Daoy (cell line): Measurements from ENCODE around the gene NSUN2. TPM values are rescaled to one million over a fixed set of nuclear protein-coding genes. Genes with fewer than 3 reads are reported as not detected.

ENCODE experiments used
- DNase-seq: peaks from one replicate; pipeline ENCODE4 v3.0.0-alpha.2; 2015; ENCODE audit warnings: low read depth
- total RNA-seq: library from RNA; depleted of rRNA; stranded (reverse); fragments of >200 nt; shearing (Covaris generic); gene quantifications from 2 replicates; pipeline ENCODE4 v1.2.3, GENCODE V29; 2014; rRNA removed

NSUN2 gene
- total RNA-seq, 1 experiment from 2014 or later = 54.5 TPM

DNA sequence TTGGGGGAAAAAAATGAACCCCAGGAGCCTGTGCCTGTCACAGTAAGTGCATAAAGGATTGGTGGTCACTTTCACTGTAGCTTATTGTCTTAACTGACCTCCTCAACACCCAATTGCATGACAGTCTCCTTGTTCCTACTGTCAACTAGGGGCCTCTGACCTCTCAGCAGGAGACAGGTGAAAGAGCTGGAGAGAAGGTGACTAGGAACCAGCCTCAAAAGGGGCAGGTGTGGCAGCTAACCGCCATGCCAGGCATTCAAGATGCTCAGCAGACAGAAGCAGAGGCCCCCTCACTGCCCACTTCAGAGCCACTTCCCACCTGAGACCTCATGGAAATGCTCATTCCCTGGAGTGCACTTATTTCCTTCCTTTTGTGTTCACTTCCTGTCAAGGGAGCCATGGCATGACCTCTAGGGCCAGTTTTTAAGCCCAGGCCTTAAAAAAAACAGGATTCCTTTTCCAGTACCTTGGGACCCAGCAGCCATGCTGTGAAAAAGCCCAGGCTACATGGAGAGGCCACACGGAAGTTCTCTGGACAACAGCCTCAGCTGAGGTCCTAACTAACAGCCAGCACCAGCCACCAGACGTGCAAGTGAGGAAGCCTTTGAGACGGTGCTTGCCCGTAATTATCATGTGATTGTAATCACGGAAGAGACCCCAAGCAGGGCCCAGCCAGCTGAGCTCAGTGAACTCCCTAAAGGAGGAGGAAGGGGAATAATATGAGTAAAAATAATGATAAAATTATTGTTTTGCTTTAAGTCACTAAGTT lies 74.9 kb downstream of the NSUN2 start:
- DNase-seq = no peak

DNA sequence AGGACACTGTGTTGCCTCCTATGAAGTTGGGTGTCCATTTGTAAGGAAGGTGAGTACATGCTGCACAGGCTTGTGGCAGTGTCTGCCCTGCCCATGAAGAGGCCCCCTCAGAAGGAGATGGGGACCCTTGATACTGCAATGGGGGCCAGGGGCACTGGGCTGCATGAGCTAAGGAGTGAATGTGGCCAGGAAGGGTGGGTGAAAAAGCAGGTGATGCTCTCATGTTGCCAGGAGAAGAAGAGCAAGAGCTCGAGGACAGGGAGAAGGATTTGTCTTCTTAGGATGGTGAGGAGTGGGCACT lies 76.1 kb downstream of the NSUN2 start:
- DNase-seq = no peak

DNA sequence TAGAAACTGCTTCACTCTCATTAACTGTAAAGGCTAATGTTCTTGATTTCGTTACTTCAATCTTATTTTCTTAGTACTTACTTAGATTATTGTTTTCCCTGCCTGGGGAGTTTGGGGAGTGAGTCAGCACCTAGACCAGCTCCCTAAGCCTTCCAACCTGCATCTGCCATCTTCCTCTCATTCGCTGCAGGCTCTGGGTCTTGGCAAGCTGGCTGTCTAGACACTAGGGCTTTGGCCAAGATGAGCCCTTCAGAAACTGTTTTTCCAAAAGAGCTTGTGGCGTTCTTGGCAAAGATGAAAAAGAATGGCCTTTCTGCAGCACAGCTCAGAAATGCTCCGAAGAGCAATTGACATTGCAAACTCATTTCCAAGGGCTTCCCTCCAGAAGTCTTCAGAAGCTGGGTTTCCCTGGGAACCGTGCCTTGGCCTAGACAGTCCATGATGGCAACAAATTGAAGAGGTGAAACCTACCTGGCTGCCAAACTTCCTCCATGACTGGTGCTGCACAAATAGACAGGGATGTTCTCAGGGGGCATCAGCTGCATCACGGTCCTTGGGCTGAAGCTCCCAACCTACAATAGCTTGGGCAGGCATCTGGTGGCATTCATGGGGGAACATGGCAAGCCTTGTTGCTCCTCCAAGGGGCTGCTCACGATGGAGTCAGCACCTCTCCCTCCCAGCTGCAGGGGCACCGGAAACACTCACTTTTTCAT lies 76.6 kb downstream of the NSUN2 start:
- DNase-seq = peak; percentile 63

DNA sequence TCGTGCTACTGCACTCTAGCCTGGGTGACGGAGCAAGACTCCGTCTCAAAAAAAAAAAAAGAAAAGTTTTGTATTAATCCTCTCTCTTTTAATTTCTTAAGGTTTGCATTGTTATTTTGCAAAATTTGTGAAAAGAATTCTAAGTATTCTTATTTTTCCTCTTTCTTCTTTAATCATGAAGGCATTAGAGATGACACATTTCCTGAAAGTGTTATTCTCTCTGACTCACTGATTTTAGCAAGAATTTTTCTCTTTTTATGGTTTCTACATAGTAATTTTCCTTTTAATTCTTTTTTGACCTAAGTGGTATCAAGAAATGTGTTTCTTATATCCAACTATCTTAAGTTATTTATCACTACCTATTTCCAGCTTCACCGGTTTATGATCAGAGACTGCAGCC lies 78.0 kb downstream of the NSUN2 start:
- DNase-seq = no peak

DNA sequence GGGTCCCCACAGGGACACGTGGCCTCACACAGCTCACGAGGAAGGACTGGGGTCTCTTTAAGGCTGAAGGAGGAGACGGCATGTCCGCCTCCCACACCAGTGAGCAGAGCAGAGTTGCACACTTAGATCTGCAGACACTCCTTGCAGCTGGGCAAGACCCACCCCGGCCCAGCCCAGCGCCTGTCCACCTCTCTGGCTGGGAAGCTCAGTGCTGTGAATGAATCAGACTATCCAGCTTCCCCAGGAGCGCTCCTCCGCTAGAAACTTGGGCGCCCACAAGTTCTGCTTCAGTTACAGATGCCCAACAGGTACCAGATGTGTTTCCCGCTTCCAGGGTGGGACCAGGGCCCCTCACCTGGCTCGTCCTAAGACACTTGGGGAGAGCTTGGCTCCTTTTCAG lies 78.9 kb downstream of the NSUN2 start:
- DNase-seq = no peak

DNA sequence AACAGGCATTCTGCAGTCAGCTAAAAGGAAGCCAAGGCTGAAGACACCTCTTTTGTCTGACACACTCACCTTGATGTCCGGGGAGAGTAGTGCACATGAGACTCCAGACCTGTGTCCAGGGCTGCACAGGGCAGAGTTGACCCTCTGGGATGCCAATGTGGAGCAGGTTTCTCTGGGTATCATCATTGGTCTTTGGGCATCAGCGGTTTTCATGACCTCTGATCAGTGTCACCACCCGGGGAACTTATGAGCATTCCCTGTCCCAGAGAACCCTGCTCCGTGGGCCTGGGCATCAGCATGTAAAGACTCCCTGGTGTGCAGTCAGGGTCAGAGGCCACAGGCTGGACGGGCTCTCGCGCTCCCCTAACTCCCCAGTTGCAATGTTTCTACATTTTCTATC lies 80.2 kb downstream of the NSUN2 start:
- no peak for DNase-seq

DNA sequence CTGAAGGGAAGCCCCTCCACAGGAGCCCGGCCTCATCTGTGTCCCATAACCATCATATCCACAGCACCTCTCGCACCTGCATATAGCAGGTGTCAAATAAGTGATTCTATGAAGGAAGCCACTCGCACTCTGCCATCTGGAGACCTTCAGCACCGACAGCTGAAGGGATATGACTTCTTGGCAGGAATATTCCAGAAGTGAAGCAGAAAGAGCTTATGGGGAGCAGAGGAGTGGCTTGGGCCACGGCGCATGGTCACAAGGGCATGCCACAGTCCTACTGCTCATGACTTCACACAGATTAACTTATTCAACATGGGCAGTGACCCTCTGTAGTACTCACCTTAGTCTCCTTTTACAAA lies 80.9 kb downstream of the NSUN2 start:
- no peak for DNase-seq

DNA sequence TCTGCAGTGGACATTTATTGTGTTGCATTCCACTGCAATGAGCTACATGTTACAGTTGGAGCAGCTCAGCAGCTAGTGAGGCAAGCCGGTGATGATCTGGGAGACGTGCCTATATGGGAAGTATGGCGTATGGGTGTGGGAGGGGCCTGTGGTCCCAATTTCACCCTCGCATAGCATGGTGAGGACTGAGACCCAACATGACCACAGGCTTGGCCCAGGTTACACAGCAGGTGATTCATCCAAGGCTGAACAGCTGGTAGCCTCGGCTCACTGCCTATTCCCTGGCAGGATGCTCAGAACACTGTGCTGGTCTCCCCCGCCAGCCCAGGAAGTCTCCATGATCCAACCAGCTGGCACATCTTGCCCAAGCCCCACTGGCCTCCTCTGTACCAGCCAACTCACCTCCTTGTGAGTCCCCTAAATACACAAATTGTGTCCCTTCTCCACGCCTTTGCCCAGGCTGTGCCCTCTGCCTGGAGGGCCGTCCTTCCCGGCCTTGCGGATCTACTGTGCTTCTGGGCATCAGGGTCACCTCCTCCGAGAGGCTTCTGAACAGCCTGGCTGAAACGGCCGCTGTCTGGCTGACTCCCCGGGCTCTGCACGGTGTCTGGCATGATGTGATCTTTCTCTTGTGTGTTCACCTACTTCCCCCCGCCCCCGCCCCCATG lies 81.4 kb downstream of the NSUN2 start:
- DNase-seq = peak; percentile 86

DNA sequence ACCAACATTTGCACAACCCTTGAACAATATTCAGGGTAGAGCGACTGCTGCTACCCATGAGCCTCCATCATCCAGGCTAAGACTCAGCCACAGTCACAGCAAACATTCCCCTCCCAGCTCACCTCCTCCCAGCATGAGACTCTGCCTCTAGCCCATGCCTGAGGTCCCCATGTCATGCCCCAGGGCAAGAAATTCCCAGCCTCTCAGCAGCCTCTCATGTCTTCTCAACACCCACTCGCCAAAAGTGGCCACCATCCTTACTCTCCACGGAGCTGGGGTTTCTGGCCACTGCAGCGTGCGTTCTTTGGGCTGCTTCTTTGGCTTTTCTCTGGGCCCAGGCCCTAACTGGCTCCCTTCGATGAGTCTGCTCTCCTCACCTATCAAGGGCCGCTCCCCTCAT lies 82.2 kb downstream of the NSUN2 start:
- no peak for DNase-seq

Other genes starting within 250 kb of the NSUN2 start
- 0.40 and 0.65 TPM in 2 replicates for gene UBE2QL1, start 184.2 kb downstream of the NSUN2 start, total RNA-seq
- 8.6 and 14.3 TPM in 2 replicates for gene SRD5A1, start 396 bp upstream of the NSUN2 start, total RNA-seq
- 4.2 and 5.4 TPM in 2 replicates for gene TENT4A, start 80.4 kb upstream of the NSUN2 start, total RNA-seq